ENCODE measurements around the gene LIPG.
"Not testable (repeated sequence)": the region's sequence is repeated elsewhere in the genome, so short reads cannot be mapped to it uniquely, and the experiment has no call there.

DNA sequence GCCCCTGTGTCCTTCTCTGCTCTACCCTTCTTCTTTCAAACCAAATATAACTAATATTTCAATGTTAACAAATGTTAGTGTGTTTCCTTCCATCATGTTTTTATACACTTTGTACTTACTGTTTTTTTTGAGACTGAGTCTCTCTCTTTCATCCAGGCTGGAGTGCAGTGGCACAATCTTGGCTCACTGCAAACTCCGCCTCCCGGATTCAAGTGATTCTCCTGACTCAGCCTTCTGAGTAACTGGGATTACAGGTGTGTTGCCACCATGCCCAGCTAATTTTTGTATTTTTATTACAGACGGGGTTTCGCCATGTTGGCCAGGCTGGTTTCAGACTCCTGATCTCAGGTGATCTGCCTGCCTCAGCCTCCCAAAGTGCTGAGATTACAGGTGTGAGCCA lies 23.1 kb downstream of the LIPG start:
- TF ChIP-seq, protein P1, sequence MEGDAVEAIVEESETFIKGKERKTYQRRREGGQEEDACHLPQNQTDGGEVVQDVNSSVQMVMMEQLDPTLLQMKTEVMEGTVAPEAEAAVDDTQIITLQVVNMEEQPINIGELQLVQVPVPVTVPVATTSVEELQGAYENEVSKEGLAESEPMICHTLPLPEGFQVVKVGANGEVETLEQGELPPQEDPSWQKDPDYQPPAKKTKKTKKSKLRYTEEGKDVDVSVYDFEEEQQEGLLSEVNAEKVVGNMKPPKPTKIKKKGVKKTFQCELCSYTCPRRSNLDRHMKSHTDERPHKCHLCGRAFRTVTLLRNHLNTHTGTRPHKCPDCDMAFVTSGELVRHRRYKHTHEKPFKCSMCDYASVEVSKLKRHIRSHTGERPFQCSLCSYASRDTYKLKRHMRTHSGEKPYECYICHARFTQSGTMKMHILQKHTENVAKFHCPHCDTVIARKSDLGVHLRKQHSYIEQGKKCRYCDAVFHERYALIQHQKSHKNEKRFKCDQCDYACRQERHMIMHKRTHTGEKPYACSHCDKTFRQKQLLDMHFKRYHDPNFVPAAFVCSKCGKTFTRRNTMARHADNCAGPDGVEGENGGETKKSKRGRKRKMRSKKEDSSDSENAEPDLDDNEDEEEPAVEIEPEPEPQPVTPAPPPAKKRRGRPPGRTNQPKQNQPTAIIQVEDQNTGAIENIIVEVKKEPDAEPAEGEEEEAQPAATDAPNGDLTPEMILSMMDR (optimal IDR thresholded peaks at IDR 0.05 in 1 of 3, IDR thresholded peaks at IDR 0.05 in 1 of 3, conservative IDR thresholded peaks at IDR 0.05 in 1 of 3; ENCODE audit: extremely low read depth in 1 of 3, insufficient read depth in 2 of 3, low read length in 3 of 3), result not testable (repeated sequence)
- not testable (repeated sequence) for TF ChIP-seq EZH2 (IDR thresholded peaks at IDR 0.05; ENCODE audit: low read length)

Measured in keratinocyte (primary cell).